ENCODE results near the gene DNAAF3. TPM values are rescaled to one million over a fixed set of nuclear protein-coding genes. Genes with fewer than 3 reads are reported as not detected.
A peak's percentile ranks its signal among the peaks of the same experiment; 100 is the strongest.

The DNAAF3 gene
- total RNA-seq, 1 donor from 2014 or later: 1.5 TPM

DNA sequence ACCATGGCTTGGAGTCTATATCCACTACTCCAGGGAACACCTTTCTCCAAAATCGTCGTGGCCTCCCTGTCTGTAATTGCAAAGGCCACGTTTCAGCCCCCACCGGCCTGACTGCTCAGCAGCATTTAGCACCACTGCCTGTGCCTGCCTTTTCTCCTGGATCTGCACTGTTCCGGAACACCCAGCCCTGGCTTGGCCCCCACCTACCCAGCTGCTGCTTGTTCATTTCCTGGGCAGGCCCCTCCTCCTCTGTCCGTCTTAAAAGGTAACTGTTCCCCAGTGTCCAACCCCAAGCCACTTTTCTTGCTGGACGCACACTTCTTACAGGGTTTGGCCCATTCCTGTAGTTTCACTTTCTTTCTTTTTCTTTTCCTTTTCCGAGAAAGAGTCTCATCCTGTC lies 22.2 kb upstream of the DNAAF3 start:
- TF ChIP-seq, protein P1, sequence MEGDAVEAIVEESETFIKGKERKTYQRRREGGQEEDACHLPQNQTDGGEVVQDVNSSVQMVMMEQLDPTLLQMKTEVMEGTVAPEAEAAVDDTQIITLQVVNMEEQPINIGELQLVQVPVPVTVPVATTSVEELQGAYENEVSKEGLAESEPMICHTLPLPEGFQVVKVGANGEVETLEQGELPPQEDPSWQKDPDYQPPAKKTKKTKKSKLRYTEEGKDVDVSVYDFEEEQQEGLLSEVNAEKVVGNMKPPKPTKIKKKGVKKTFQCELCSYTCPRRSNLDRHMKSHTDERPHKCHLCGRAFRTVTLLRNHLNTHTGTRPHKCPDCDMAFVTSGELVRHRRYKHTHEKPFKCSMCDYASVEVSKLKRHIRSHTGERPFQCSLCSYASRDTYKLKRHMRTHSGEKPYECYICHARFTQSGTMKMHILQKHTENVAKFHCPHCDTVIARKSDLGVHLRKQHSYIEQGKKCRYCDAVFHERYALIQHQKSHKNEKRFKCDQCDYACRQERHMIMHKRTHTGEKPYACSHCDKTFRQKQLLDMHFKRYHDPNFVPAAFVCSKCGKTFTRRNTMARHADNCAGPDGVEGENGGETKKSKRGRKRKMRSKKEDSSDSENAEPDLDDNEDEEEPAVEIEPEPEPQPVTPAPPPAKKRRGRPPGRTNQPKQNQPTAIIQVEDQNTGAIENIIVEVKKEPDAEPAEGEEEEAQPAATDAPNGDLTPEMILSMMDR (IDR thresholded peaks at IDR 0.05): no peak
- Mint-ChIP-seq H3K4me1 (ENCODE audit: unreplicated experiment) (peaks cover 6% of the 10 kb centered on the region), H3K4me3 (ENCODE audit: unreplicated experiment) (no peak overlapping the region), H3K27ac (ENCODE audit: unreplicated experiment) (no peak overlapping the region), H3K9me3 (ENCODE audit: unreplicated experiment) (no peaks in the 10 kb centered on the region), H3K36me3 (ENCODE audit: unreplicated experiment) (no peaks in the 10 kb centered on the region), H3K27me3 (ENCODE audit: unreplicated experiment) (peaks cover 11% of the 10 kb centered on the region)
- DNase-seq (ENCODE audit: extremely low spot score, unreplicated experiment): no peak

DNA sequence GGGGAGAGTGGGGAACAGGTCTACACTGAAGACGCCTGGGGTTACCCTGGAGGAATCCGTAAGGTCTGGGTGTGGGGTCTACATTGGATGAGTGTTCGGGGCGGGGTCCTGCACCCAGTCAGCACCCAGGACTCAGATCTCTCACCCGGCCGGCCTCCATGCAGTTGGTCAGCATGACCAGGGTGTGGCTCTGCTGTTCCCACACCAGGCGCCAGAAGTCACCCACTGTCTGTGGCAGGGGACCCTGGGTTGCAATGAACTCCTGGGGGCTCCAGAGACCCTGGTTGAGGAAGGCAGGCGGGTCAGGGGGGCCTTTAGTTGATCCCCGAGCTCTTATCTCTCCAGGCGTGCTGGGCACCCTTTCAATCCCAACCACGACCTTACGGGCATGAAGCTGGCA lies 19.7 kb upstream of the DNAAF3 start:
- Mint-ChIP-seq H3K36me3 (ENCODE audit: unreplicated experiment) (no peaks in the 10 kb centered on the region), H3K9me3 (ENCODE audit: unreplicated experiment) (no peaks in the 10 kb centered on the region), H3K27ac (ENCODE audit: unreplicated experiment) (no peak overlapping the region), H3K4me1 (ENCODE audit: unreplicated experiment) (peaks cover 6% of the 10 kb centered on the region), H3K27me3 (ENCODE audit: unreplicated experiment) (peaks cover 17% of the 10 kb centered on the region), H3K4me3 (ENCODE audit: unreplicated experiment) (no peak overlapping the region)
- DNase-seq (ENCODE audit: extremely low spot score, unreplicated experiment): no peak
- TF ChIP-seq, protein P1 (IDR thresholded peaks at IDR 0.05): no peak

DNA sequence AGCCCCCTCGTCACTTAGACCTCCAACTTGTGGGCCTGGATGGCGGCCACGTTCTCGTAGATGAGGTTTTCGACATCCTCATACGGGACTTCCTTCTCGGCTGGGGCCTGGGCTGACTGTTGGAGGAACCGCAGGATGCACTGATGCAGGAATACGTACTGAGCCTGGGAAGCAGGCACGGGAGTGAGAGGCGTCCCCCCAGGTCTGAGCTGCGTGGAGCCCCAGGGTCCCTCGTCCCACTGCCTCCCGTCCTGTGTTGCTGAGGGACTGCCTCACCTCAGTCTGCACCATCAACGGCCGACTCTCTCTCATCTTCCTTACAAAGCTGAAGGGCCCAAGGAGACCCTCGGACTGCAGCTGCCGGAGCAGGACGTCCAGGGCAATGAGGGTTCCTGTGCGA lies 15.3 kb upstream of the DNAAF3 start:
- no peak for DNase-seq (ENCODE audit: extremely low spot score, unreplicated experiment)
- no peaks in the 10 kb centered on the region for H3K36me3 Mint-ChIP-seq (ENCODE audit: unreplicated experiment)
- no peak overlapping the region for H3K27ac Mint-ChIP-seq (ENCODE audit: unreplicated experiment)
- peaks cover 13% of the 10 kb centered on the region for H3K4me1 Mint-ChIP-seq (ENCODE audit: unreplicated experiment)
- H3K4me3 Mint-ChIP-seq (ENCODE audit: unreplicated experiment): no peak overlapping the region
- peaks cover 35% of the 10 kb centered on the region for H3K27me3 Mint-ChIP-seq (ENCODE audit: unreplicated experiment)
- TF ChIP-seq, protein P1 (IDR thresholded peaks at IDR 0.05): no peak
- no peaks in the 10 kb centered on the region for H3K9me3 Mint-ChIP-seq (ENCODE audit: unreplicated experiment)

DNA sequence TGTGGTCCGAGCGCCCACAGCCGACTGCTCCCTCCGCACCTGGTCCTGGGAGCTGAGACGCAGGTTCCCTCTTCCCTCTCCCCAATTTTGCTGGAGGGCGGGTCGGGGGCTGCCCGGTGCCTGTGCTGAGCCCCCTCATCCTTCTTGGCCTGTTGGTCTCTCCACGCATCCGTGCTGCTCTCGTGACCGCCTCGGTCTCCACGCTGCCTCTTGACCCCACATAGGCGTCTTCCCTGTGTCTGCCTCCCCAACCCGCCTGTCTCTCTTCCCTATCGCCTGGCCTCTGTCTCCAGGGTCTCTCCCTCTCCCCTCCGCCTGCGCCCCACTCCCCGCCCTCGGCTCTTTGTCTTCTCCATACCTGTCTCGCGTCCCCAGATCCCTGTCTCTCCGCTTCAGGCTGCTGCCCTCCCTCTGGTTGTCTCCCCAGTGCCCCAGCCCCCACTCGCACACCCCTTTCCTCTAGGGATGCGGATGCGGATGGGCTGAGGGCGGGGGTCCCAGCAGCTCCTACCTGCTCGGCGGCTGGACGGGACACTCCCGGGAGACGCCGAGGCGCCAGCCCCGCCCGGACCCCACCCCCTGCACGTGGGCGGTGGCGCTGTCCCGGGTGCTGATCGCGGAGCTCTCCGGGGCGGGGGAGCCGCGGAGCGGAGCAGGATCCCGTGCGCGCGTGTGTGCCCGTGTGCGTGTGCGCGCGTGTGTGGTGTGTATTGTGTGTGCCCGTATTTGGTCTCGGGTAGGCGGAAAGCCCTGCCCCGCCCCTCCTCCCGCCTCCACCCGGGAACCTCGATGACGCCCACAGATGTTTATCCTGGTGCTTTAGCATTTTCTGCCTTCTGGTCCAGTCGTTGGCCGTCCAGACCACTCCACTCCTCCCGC lies 13.4 kb upstream of the DNAAF3 start, which contains the start of gene SYT5:
TSS of gene SYT5 (minus strand) at position 684 of the 879 bp plus-strand sequence. CDS start 1,248 bp downstream, outside the sequence.
- H3K4me3 Mint-ChIP-seq (ENCODE audit: unreplicated experiment): peak within 1 kb of the TSS; percentile 72
- H3K36me3 Mint-ChIP-seq (ENCODE audit: unreplicated experiment): no peaks in the 10 kb centered on the region
- TF ChIP-seq, protein P1 (IDR thresholded peaks at IDR 0.05): no peak
- no peak for DNase-seq (ENCODE audit: extremely low spot score, unreplicated experiment)
- H3K27ac Mint-ChIP-seq (ENCODE audit: unreplicated experiment): peak within 1 kb of the TSS; percentile 66
- H3K9me3 Mint-ChIP-seq (ENCODE audit: unreplicated experiment): no peaks in the 10 kb centered on the region
- peaks cover 31% of the 10 kb centered on the region for H3K27me3 Mint-ChIP-seq (ENCODE audit: unreplicated experiment)
- H3K4me1 Mint-ChIP-seq (ENCODE audit: unreplicated experiment): peaks cover 13% of the 10 kb centered on the region

DNA sequence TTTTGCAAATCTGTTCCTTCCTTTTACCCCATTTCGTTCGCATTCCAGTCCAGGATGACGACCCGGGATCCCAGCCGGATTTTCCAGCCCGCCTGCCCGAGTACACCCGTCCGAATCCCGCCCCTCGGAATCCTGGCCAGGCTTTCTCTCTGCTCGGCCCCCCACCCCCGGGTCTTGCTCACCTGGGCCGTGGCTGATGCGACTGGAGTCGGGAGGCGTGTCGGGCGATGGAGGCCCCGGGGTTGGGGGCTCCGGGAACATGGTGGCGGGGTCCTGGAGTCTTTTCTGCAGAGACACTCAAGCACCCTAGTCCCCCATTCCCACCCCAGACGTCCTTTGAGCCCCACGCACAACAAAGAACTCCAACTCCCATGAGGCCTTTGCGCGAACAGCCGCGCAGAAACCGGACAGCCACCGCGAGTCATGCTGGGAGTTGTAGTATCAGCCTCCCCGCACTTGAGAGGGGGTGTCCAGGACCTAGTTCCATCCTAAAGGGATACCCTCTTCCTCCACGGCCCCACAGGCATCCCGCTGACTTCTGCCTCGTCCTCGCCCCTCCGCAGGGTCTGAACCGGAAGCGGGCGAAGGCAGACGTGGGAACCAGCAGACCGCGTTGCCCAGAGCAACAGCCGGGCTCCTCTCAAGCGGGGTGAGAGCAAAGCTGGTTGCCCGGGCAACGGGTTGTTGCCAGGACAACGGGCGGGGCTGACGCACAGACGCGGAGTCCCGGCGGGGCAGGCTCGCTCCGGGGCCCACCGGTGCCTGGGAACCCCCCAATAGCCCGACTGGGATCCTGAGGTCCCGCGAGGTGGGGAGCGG lies 12.6 kb upstream of the DNAAF3 start:
- H3K36me3 Mint-ChIP-seq (ENCODE audit: unreplicated experiment): no peaks in the 10 kb centered on the region
- peaks cover 29% of the 10 kb centered on the region for H3K27me3 Mint-ChIP-seq (ENCODE audit: unreplicated experiment)
- peaks cover 14% of the 10 kb centered on the region for H3K4me1 Mint-ChIP-seq (ENCODE audit: unreplicated experiment)
- DNase-seq (ENCODE audit: extremely low spot score, unreplicated experiment): peak; percentile 93
- peak overlapping the region; percentile 66 for H3K27ac Mint-ChIP-seq (ENCODE audit: unreplicated experiment)
- TF ChIP-seq, protein P1 (IDR thresholded peaks at IDR 0.05): no peak
- H3K4me3 Mint-ChIP-seq (ENCODE audit: unreplicated experiment): peak overlapping the region; percentile 72
- no peaks in the 10 kb centered on the region for H3K9me3 Mint-ChIP-seq (ENCODE audit: unreplicated experiment)
